HG03095 (cell line): Measurements from ENCODE around the gene STAT1.

Experiments
- ATAC-seq: cut with Tn5 transposase; IDR thresholded peaks from one replicate; pipeline ENCODE4 v1.9.1; 2021; ENCODE audit warnings: moderate library complexity; ENCODE audit not compliant: unreplicated experiment

Gene STAT1

DNA sequence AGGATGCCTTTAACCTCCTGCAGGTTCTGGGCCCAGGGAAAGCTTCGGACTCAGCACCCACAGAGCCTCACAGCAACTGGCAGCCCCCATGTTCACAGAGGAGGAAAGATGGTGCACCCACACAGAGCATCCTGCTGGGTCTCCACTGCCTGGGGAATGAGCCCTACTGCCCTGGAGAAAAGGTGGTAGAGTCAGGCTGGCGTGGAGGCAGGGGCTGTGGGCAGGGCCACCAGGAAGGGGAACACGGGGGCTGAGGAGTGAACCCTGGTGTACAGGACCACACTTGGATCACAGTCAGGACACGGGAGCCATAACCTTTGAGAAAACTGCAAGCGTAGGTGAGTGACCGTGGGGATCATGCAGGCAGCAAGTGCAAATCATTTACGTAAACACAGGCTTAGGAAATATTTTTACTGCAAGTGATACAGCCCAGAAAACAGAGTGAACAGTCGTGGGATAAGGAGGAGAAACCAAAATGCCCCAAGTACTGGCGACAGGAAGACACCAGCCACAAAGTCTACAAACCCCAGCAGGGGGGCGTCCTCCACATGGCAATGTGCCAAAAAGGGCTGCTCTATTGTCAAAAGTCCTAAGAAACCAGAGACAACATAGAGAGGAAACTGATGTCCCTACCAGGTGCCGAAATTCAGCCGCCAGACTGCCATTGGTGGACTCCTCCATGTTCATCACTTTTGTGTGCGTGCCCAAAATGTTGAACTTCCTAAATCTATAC is 27.6 kb downstream of the STAT1 start:
- ATAC-seq = no peak

DNA sequence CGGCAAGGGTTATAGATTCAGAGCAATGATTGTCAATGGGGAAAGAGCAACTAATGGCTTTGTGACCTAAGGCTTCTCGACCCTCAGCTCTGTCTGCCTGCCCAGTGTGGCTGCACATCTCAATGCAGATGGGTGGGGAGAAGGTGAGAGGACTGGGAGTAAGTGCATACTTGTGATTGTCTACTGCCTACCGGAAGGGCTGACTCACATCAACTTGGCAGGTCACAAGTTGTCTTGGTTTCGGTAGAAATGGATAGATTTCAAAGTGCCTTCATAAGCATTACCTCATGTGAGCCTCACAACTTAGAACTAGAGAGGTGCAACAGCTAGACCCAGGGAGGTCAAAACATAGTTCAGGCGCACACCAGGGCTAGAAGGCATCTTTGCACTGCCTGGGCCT is 29.4 kb downstream of the STAT1 start:
- ATAC-seq = no peak

DNA sequence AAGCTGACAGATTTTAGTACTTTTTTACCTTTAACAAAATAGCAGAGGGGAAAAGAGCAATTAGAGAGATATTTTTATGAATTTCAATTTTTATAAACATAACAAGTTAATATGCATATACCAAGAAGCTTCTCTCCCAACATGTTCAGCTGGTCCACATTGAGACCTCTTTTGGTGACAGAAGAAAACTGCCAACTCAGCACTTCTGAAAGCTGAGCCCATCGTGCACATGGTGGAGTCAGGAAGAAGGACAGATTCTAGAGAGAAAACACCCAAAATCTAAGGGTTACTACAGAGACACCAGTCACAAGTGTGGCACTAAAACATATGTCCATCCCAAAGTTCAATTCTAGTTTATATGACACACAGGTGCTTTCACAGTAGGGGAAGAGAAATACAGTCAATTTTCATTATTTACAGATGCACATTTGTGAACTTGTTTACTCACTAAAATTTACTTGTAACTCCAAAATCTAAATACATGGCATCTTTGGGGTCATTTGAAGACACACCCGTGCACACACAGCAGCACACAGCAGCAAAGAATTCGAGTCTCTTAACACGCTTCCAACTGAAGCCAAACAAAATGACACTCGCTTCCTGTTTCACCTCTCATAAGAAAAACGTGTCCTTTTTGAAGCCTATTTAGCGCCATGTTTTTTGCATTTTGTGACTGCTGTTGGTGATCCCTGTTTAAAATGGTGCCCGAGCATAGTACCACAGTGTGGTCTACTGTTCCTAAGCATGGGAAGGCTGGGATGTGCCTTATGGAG is 31.5 kb downstream of the STAT1 start:
- no peak for ATAC-seq

DNA sequence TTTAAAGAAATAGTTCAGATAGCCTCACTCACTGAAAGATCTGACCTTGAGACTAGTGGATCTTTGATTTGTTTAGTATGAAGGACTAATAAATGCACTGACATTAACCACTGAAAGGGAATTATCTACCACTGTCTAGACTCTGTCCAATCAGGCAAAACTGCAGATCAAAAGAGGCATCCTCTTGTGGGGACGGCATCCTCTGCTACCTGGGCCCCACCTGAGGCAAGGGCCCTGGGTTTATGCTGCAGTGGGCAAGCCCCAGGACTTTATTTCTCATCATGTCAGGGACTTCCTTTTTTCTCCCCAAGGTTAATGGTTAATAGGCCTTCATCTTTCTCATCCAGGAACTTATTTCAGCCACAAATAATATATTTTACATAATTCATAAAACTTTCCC is 32.2 kb downstream of the STAT1 start:
- ATAC-seq = no peak

DNA sequence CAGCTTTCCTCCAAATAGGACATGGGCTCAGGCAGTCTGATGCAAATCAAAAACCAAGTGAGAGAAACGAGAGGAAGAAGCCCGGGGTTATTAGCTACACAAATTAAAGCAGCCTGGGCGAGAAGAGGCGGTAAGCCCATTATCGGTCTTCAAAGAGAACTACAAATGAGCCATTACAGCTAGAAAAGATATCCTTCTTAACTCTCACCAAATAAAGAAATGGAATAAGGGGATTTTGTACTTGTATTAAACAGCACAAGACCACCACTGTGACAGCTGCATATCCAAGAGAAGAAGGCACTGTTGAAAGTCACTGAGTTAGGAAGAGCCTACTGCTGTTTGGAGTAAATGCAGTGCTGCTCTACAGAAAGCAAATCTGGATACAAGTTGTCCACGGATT is 32.6 kb downstream of the STAT1 start:
- no peak for ATAC-seq

DNA sequence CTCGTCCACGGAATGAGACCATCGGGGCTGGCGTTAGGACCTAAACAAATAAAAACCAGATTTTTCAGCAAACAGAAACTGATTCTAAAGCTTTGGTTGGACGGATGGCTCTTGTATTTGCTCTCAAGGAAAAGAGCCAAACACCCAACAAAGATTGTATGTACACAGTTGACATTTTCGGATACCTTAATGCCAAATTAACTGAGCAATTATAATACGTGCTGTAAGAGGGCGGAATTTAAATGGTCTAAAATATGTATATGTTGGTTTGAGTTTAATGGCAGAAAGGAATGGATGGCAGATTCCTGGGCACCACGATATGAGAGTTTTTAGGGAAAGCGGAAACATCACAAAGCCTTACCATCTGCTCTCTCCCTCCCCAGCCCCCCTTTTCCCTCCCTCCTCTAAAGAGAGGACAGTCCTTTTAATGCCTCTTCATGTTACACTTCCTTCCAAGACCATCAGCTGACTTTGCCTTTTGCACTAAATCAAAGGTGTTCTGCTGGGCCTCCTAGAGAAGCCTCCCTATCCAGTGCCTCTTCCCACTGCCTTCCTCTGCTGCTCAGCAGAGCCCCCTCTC is 33.3 kb downstream of the STAT1 start:
- ATAC-seq = no peak

DNA sequence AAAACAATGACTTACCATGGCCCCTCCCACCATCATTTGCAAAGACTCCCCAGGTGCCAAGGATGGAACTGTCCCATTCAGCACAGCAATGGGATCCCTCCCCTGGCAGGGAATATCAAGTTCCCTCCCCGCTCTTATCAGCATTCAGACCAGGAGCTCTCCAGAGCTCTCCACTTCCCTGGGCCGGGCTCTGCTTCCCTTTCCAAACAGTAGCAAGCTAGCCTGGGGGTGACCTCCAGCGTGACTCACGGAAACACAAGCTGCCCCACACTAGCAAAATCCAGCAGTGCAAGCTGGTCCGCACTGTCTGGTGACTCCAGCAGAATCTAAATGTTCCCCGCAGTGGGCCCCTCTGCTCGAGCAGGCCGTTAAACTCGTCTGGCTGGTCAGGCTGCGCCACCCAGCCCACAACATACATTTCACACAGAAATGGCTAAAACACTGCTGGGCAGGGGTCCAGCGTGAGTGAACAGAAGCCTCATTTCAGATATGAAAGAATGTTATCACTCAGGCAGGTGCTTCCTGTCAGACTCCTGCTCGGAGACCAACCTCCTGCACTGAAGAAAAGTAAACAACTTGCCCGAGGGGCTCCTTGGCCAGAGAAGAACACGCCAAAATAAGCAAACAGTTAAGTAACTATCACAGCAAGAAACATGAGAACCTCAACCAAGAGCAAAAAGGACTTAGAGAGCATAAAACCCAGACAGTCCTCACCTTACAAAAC is 33.9 kb downstream of the STAT1 start:
- ATAC-seq = no peak

DNA sequence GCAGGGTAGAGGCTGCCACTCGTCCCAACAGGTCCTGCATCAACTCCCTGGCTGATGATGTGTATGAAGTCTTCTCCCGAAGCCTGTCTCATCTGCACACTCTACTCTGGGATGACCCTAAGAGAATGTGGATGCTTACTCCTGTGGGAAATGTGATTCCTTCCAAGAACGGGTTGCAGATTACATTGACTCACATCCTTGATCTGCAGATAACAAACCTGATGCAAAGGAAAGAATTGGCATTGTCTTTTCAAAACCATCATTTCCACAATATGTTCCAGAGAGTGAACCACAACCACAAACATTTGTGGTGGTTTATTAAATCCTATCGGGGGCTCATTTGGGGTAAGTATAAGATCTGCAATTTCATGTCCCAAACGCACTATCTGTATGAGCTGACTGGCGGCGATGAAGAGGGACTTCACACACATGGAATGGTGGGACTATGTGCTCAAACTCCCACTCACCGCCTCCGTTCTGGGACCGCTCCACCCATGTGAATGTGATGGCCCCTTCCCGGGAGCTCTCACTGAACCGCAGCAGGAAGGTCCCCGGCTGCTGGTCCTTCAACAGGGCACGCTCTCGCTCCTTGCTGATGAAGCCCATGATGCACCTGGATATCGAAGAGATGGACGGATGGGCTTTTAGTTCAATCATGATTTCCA is 35.5 kb downstream of the STAT1 start:
- ATAC-seq = no peak

DNA sequence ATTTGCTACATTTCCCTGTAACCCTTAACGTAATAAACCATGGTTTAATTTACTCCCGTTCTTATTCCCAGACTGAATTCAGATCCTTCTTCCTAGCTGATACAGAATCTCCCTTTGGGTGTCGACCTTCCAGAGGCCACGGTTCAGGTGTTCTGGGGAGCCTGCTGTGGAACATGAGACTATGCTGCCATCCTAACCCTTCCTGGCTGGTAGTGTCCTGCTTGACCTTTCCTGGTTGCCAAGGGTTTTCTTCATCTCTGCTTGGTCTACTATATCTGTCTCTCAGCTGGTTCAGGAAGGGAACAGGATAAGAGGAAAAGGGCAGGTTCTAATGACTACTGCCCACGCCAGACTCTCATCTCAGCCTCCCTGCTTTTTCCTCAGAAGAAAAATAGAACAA is 36.5 kb downstream of the STAT1 start:
- ATAC-seq = no peak

DNA sequence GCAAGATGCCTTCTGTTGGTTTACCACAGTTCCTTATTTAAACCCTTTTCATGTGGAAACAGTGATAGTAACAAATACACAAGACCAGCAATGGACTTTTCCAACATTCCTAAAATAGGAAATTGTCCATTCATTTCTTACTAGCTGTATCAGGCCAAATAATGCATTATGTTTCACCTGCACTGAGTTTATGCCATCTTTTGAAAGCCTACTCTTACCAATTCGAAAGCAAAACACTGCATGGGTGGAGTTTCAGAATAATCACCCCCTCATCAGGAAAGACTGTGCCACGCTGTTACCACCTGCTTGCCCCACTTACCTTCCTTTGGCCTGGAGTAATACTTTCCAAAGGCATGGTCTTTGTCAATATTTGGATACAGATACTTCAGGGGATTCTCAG is 37.5 kb downstream of the STAT1 start:
- no peak for ATAC-seq

DNA sequence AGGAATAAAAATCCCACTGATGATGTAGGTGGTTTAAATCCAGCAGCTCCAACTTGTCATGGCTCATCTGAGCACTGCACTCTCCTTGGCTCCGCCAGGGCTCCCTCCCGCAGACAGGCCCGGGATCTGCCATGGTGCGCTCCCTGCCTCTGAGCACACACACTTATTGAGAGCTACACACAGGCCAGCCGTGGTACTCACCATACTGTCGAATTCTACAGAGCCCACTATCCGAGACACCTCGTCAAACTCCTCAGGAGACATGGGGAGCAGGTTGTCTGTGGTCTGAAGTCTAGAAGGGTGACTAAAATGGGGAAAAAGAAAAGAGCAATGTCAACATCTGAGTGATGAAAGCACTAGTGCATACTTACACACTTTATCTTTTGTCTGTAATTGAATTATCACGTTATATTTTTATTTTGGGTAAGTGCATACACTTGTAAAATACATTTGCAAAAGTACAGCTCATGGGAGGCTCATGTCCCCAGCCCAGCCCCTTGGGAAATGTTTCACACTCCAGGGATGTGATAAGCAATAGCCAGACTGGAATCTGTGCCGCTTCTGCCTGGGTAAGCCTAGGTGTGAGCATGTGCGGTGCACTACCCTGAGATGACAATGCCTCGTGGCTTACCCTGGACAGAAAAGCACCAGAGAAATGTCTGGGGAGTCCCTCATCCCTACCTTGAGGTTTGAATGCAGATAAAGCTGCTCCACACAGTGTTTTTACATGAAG is 39.2 kb downstream of the STAT1 start:
- no peak for ATAC-seq

DNA sequence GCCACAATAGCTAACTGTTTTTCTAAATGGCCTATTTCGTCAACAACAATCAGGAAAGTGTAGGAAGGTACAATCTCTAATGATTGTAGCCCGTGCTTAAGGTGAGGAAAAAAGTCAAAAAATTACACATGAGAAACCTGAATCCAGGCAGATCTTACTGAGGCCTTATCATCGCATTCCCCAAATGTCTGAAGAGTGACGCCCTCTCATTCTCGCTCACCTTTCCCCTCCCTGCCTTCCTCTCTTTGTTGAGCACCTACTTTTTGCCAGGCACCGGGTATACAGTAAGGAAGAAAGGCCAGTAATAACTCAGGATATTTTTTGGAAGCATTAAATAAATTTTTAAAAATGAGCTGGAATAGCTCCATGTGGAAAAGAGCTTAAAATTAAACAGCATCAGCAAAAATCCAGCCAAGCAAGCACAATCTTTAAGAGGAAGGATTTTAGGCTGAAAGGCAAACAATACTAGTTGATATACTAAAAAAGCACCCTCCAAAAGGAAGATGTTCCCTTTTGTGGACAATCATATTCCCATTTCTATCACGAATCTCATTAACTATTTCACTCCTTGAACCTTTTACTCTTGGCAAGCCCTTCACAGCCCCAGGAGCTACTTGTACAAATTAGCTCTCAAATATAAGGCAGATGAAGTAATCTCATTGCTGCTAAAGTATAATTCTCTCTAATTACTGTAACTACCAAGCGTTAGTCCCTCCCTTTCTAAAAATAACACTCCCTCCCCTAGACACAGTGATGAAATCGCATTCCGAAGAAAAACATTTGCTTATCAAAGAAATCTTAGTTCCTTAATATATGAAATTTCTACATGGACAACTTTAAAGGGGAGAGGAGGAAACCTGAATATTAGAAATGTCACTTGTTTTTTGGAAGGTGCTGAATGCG is 40.0 kb downstream of the STAT1 start:
- ATAC-seq = no peak

DNA sequence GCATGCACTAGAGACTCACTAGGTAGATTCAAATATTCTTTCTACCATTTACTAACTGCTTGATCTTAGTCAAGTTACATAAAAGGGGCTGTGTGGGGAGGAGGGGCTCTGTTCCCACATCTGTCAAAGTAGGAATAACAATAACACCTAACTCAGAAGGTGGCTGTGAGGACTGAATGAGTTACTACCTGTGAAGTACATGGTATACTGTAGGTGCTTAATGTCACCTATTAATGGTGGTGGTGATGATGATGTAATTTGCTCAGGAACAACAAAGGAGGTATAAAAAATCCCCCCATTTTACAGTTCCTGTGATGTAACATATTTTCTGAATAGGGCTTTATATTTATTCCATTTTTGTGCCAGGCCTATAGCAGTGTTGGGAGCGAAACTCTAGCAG is 40.7 kb downstream of the STAT1 start:
- no peak for ATAC-seq

DNA sequence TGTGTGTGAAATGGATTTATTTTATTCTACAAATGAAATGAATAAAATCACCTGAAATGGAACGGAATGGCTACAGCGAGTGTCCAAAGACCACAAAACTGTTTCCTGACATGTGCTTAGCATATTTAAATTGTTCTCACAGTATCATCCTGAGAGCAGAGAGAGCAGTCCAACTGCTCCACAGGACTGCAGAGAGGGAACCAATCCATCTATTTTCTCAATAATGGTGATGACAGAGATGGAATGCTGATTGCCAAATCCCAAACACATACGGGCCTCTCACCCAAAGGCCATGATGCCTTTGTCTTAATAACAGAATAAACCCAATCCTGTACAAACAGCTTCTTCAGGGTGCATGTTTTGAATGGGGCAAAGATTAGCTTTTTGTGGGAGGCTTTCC is 41.1 kb downstream of the STAT1 start:
- no peak for ATAC-seq

DNA sequence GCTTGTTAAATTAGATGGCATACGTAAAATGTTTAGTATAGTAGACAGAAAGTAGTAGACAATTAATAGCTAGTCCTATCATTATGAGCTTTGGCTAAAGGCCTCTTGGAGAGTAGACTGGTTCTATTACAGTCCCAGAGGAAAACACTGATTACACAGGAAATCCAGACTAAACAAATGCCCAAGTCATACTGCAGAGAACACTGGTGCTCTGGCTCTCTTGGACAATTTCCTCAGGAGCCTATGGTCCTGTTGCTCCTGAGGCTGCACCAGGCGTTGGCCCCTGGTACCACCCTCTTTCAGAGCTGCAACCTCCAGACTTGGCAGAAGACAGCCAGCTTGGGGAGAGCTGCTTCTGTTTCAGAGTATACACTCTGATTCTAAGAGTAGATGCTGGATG is 41.8 kb downstream of the STAT1 start:
- no peak for ATAC-seq

DNA sequence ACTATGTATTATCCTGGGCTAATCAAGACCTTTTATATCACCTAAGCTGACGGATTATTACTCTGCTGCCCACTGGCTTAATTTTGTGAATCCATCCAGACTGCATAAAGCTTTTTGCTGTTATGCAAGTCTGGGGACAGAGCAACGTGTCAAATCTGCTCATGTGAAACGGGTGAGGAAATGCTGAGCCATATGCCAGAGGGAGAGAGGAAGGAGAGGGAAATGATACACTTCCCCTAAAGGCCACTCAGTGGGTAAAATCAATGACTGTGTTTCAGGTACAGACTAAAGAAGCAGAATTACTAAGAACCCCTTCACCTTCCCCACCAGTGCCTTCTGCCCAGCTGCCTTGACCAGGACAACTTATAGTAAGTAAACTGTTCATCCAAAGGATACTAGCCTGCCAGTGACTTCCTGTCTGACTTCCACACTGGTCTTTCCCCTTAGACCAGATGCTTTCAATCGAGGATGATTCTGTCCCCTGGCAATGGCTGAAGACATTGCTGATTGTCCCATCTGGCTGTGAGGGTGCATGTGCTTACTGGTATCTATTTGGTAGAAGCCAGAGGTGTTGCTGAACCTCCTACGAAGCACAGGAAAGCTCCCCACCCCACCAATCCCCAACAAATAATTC is 43.0 kb downstream of the STAT1 start:
- no peak for ATAC-seq

DNA sequence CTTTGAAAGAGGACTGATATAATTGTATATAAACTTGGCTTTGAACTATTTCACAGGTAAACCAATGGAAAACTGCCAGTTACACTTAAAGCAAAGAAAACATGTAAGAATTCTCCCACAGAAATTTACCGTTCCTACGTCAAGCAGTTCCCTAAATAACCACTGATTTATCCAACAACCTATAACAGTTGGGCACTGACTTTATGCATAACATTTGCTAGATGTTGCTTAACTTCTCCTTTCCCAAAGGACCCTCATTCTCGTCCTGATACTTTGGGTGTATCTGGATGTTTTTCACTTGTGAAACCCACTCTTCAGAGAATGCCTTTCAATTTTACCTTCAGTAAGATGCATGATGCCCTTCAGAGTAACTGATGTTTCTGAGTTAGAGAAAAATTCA is 43.8 kb downstream of the STAT1 start:
- no peak for ATAC-seq

DNA sequence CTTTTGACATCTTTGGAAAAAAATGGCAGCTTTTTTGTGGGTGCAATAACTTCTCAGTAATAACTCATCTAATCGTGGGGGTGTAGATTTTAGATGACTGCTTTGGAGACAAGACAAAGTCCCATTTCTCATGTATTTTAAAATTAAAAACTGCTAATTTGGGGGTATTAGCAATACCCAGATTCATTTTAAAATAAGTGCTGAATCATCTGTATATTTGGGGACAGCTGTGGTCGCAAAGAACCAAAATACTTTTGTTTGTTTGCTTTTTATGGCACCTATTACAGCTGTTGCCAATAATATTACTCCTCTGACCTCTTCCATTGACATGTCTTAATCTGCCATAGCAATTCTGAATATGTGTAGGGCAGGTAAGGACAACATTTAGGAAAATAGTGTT is 45.4 kb downstream of the STAT1 start:
- ATAC-seq = no peak
